GM04503 (cell line): ENCODE results near the gene FOXJ1.
"Not testable (repeated sequence)": the region's sequence is repeated elsewhere in the genome, so short reads cannot be mapped to it uniquely, and the experiment has no call there.

ENCODE experiments used
- DNase-seq: peaks from one replicate; pipeline ENCODE4 v3.0.0-alpha.2; 2012; ENCODE audit warnings: low read depth

Gene FOXJ1

GRCh38 chr17:76141212-76142038 is at the start of gene FOXJ1:
Gene FOXJ1 (minus strand): TSS chr17:76141245. CDS start chr17:76140395, 850 bp downstream.
- DNase-seq, result peak; percentile 18

- no peak for DNase-seq
Measured at GRCh38 chr17:76189741-76190140, 48.7 kb upstream of the FOXJ1 start.

- DNase-seq, result no peak
Measured at GRCh38 chr17:76189247-76189646, 48.2 kb upstream of the FOXJ1 start.

GRCh38 chr17:76188213-76189016 is 47.4 kb upstream of the FOXJ1 start:
- DNase-seq, result no peak

- DNase-seq, result not testable (repeated sequence)
Measured at GRCh38 chr17:76186774-76187173, 45.7 kb upstream of the FOXJ1 start.

GRCh38 chr17:76184290-76184689 is 43.2 kb upstream of the FOXJ1 start:
- DNase-seq, result no peak

GRCh38 chr17:76182016-76182764 is 41.1 kb upstream of the FOXJ1 start:
- DNase-seq, result peak; percentile 61

- DNase-seq, result no peak
Measured at GRCh38 chr17:76179496-76180467, 38.7 kb upstream of the FOXJ1 start.

GRCh38 chr17:76178124-76178523 is 37.1 kb upstream of the FOXJ1 start:
- DNase-seq, result no peak

GRCh38 chr17:76176701-76177574 is 35.9 kb upstream of the FOXJ1 start:
- no peak for DNase-seq

- no peak for DNase-seq
Measured at GRCh38 chr17:76174037-76174436, 33.0 kb upstream of the FOXJ1 start.

- no peak for DNase-seq
Measured at GRCh38 chr17:76173474-76173873, 32.4 kb upstream of the FOXJ1 start.

GRCh38 chr17:76171706-76172105 is 30.7 kb upstream of the FOXJ1 start:
- DNase-seq, result no peak

GRCh38 chr17:76170114-76170513 is 29.1 kb upstream of the FOXJ1 start:
- no peak for DNase-seq

- no peak for DNase-seq
Measured at GRCh38 chr17:76166906-76167305, 25.9 kb upstream of the FOXJ1 start.

- DNase-seq, result no peak
Measured at GRCh38 chr17:76166168-76166567, 25.1 kb upstream of the FOXJ1 start.

GRCh38 chr17:76164331-76164730 is 23.3 kb upstream of the FOXJ1 start:
- no peak for DNase-seq

GRCh38 chr17:76163919-76164318 is 22.9 kb upstream of the FOXJ1 start:
- DNase-seq, result no peak

GRCh38 chr17:76161619-76162266 is 20.7 kb upstream of the FOXJ1 start:
- no peak for DNase-seq
